H1 (cell line): ENCODE data around the gene CHEK2. TPM values are rescaled to one million over a fixed set of nuclear protein-coding genes. Genes with fewer than 3 reads are reported as not detected.

Experiments used
- CTCF ChIA-PET: fragments of 300-600 bp; sonication (Branson Sonifier 250); formaldehyde crosslinking; loops from one replicate; lab custom pipeline; 2021; ENCODE audit not compliant: partially characterized antibody; lab: Charles Lee
- POLR2A ChIA-PET: fragments of 300-600 bp; sonication (Branson Sonifier 250); formaldehyde crosslinking; loops from one replicate; lab custom pipeline; 2021; ENCODE audit warnings: inconsistent platforms; ENCODE audit not compliant: partially characterized antibody; lab: Charles Lee
- DNase-seq, 2 experiments: peaks; one replicate each; pipeline versions ENCODE4 v3.0.0 to v3.0.0-alpha.2; 2010 to 2022; ENCODE audit warnings: low spot score in 2 of 2, low read depth in 1 of 2, mixed read lengths in 1 of 2
- FAIRE-seq: peaks from 2 replicates; lab custom pipeline; 2011; peaks lifted over from hg19 to GRCh38; lab: Jason Lieb, UNC
- H2AFZ ChIP-seq: 2 replicates; pipeline ENCODE4 v1.8.1; 2012; ENCODE audit warnings: low read length, inconsistent platforms
- H2AK5ac ChIP-seq: 2 replicates; pipeline ENCODE4 v1.6.1; 2013; ENCODE audit warnings: low read depth, low read length
- H2BK120ac ChIP-seq: replicated peaks from 2 replicates; pipeline ENCODE3; 2013; ENCODE audit warnings: low read depth, low read length, inconsistent platforms
- H2BK12ac ChIP-seq: 2 replicates; pipeline ENCODE4 v1.6.1; 2013; ENCODE audit warnings: low read depth, low read length
- H2BK15ac ChIP-seq: 2 replicates; pipeline ENCODE4 v1.6.1; 2013; ENCODE audit warnings: low read length
- H2BK20ac ChIP-seq: 2 replicates; pipeline ENCODE4 v1.6.1; 2013; ENCODE audit warnings: low read length
- H2BK5ac ChIP-seq: 2 replicates; pipeline ENCODE4 v1.6.1; 2013; ENCODE audit warnings: low read depth, low read length
- H3K14ac ChIP-seq: 2 replicates; pipeline ENCODE4 v1.6.1; 2013; ENCODE audit warnings: inconsistent platforms; ENCODE audit not compliant: insufficient read length
- H3K18ac ChIP-seq: 2 replicates; pipeline ENCODE4 v1.6.1; 2013; ENCODE audit warnings: low read length; ENCODE audit errors: extremely low read depth
- H3K23ac ChIP-seq: 2 replicates; pipeline ENCODE4 v1.6.1; 2013; ENCODE audit warnings: inconsistent platforms; ENCODE audit not compliant: insufficient read length
- H3K23me2 ChIP-seq: 2 replicates; pipeline ENCODE4 v1.6.1; 2013; ENCODE audit warnings: low read depth, low read length
- H3K27ac ChIP-seq: 2 replicates; pipeline ENCODE4 v1.6.1; 2011; ENCODE audit warnings: low read depth, low read length, inconsistent platforms
- H3K27me3 ChIP-seq, 4 experiments: replicated peaks in 1 of 4; 1 replicate in 1 of 4; 2 replicates in 3 of 4; pipeline versions ENCODE4 v1.6.1 to v1.8.1; 2011 to 2013; ENCODE audit warnings: low read length in 3 of 4, mild to moderate bottlenecking in 3 of 4, inconsistent platforms in 2 of 4, mixed read lengths in 2 of 4, moderate library complexity in 1 of 4; ENCODE audit not compliant: control insufficient read depth in 3 of 4, insufficient read depth in 3 of 4; ENCODE audit errors: extremely low read depth in 1 of 4
- H3K36me3 ChIP-seq, 4 experiments: 2 replicates each; pipeline versions ENCODE4 v1.6.1 to v1.8.1; 2011 to 2013; ENCODE audit warnings: mild to moderate bottlenecking in 4 of 4, low read length in 3 of 4, moderate library complexity in 2 of 4, control low read depth in 1 of 4, inconsistent platforms in 1 of 4; ENCODE audit not compliant: insufficient read depth in 4 of 4, control insufficient read depth in 2 of 4
- H3K4ac ChIP-seq: replicated peaks from 2 replicates; pipeline ENCODE3; 2013; ENCODE audit warnings: low read length, low read depth, mixed read lengths, inconsistent platforms; ENCODE audit not compliant: insufficient read length
- H3K4me1 ChIP-seq, 4 experiments: replicated peaks in 1 of 4; 1 replicate in 1 of 4; 2 replicates in 3 of 4; pipeline versions ENCODE4 v1.6.1 to v1.8.1; 2011 to 2013; ENCODE audit warnings: low read length in 3 of 4, inconsistent platforms in 2 of 4, mixed read lengths in 1 of 4; ENCODE audit not compliant: insufficient read depth in 4 of 4, control insufficient read depth in 3 of 4
- H3K4me2 ChIP-seq, 2 experiments: 2 replicates each; pipeline versions ENCODE4 v1.6.1 to v1.8.1; 2011 to 2013; ENCODE audit warnings: low read depth in 2 of 2, low read length in 2 of 2, control low read depth in 1 of 2, inconsistent platforms in 1 of 2, mild to moderate bottlenecking in 1 of 2; ENCODE audit not compliant: insufficient read depth in 1 of 2
- H3K4me3 ChIP-seq, 4 experiments: fragments of 200-600, 300-600 bp in 1 of 4; sonication (generic), shearing (Covaris generic), sonication (Bioruptor Twin) in 1 of 4; 2 replicates each; pipeline versions ENCODE4 v1.5.1 to v1.8.1; 2011 to 2016; ENCODE audit warnings: low read length in 4 of 4, low read depth in 3 of 4, control low read depth in 2 of 4, inconsistent platforms in 2 of 4, mild to moderate bottlenecking in 2 of 4, mixed read lengths in 1 of 4, moderate library complexity in 1 of 4; ENCODE audit not compliant: insufficient read depth in 2 of 4; ENCODE audit errors: extremely low read depth in 1 of 4
- H3K56ac ChIP-seq: replicated peaks from 2 replicates; pipeline ENCODE3; 2013; ENCODE audit warnings: low read depth, mild to moderate bottlenecking, mixed read lengths, low read length, inconsistent platforms; ENCODE audit not compliant: insufficient read length
- H3K79me1 ChIP-seq: 2 replicates; pipeline ENCODE4 v1.6.1; 2013; ENCODE audit warnings: low read depth, low read length, control low read depth
- H3K79me2 ChIP-seq, 2 experiments: 2 replicates each; pipeline versions ENCODE4 v1.6.1 to v1.8.1; 2012 to 2013; ENCODE audit warnings: low read length in 2 of 2, mild to moderate bottlenecking in 2 of 2, inconsistent platforms in 1 of 2; ENCODE audit not compliant: insufficient read depth in 2 of 2, control insufficient read depth in 1 of 2
- H3K9ac ChIP-seq, 4 experiments: replicated peaks in 1 of 4; 1 replicate in 1 of 4; 2 replicates in 3 of 4; pipeline versions ENCODE4 v1.6.1 to v1.8.1; 2011 to 2013; ENCODE audit warnings: low read depth in 3 of 4, low read length in 3 of 4, control low read depth in 2 of 4, mild to moderate bottlenecking in 2 of 4, moderate library complexity in 2 of 4, inconsistent platforms in 1 of 4; ENCODE audit errors: extremely low read depth in 1 of 4
- H3K9me3 ChIP-seq, 2 experiments: 2 replicates each; pipeline versions ENCODE4 v1.6.1 to v1.8.1; 2012 to 2013; ENCODE audit warnings: mild to moderate bottlenecking in 2 of 2, moderate library complexity in 2 of 2, control low read depth in 1 of 2, inconsistent platforms in 1 of 2, low read depth in 1 of 2, low read length in 1 of 2, mixed read lengths in 1 of 2; ENCODE audit not compliant: insufficient read depth in 2 of 2
- H4K20me1 ChIP-seq, 2 experiments: replicated peaks in 1 of 2; 2 replicates each; pipeline versions ENCODE3 to v1.8.1; 2011 to 2013; ENCODE audit warnings: inconsistent platforms in 2 of 2, low read length in 2 of 2, mild to moderate bottlenecking in 1 of 2; ENCODE audit not compliant: insufficient read depth in 2 of 2, control insufficient read depth in 1 of 2
- H4K5ac ChIP-seq: 2 replicates; pipeline ENCODE4 v1.6.1; 2013; ENCODE audit warnings: low read length, low read depth, mixed read lengths, inconsistent platforms; ENCODE audit not compliant: insufficient read length
- H4K8ac ChIP-seq: 2 replicates; pipeline ENCODE4 v1.8.0; 2013; ENCODE audit warnings: mild to moderate bottlenecking, moderate library complexity, low read length, inconsistent platforms; ENCODE audit not compliant: insufficient read depth; ENCODE audit errors: extremely low read depth
- H4K91ac ChIP-seq: replicated peaks from 2 replicates; pipeline ENCODE3; 2013; ENCODE audit warnings: low read length, mixed read lengths, inconsistent platforms; ENCODE audit not compliant: insufficient read length
- BACH1 ChIP-seq: IDR thresholded peaks from 2 replicates; pipeline ENCODE4 v1.6.1; 2012; ENCODE audit warnings: low read length, improper control_type of control experiment
- BCL11A ChIP-seq, 2 experiments: IDR thresholded peaks; one replicate each; pipeline ENCODE4 v1.6.1; 2011; ENCODE audit warnings: low read depth in 2 of 2, low read length in 2 of 2, mild to moderate bottlenecking in 2 of 2
- CHD1 ChIP-seq: IDR thresholded peaks from 2 replicates; pipeline ENCODE4 v1.6.1; 2012; ENCODE audit warnings: low read depth, low read length, improper control_type of control experiment
- E2F6 ChIP-seq: IDR thresholded peaks from 2 replicates; pipeline ENCODE4 v1.6.1; 2012; ENCODE audit warnings: inconsistent platforms
- FOSL1 ChIP-seq: IDR thresholded peaks from 2 replicates; pipeline ENCODE4 v1.6.1; 2011; ENCODE audit warnings: mild to moderate bottlenecking, low read depth, low read length, moderate library complexity; ENCODE audit not compliant: insufficient read depth
- HDAC2 ChIP-seq, 2 experiments: fragments of 300-600 bp in 1 of 2; sonication (generic) in 1 of 2; IDR thresholded peaks; 2 replicates each; pipeline ENCODE4 v1.6.1; 2011 to 2012; ENCODE audit warnings: low read depth in 2 of 2, low read length in 2 of 2, mild to moderate bottlenecking in 2 of 2, moderate library complexity in 2 of 2, borderline replicate concordance in 1 of 2, inconsistent platforms in 1 of 2
- HDAC6 ChIP-seq: IDR thresholded peaks from one replicate; pipeline ENCODE4 v1.7.1; 2012; ENCODE audit warnings: low read depth, mild to moderate bottlenecking, inconsistent platforms, low read length, moderate library complexity
- RAD21 ChIP-seq, 2 experiments: IDR thresholded peaks in 1 of 2; conservative IDR thresholded peaks in 1 of 2; 2 replicates each; pipeline ENCODE4 v1.6.1; 2011; ENCODE audit warnings: low read depth in 2 of 2, low read length in 2 of 2, improper control_type of control experiment in 1 of 2, inconsistent platforms in 1 of 2, mild to moderate bottlenecking in 1 of 2, moderate library complexity in 1 of 2
- SP1 ChIP-seq: IDR thresholded peaks from 2 replicates; pipeline ENCODE4 v1.6.1; 2011; ENCODE audit warnings: low read depth, low read length
- TAF7 ChIP-seq: optimal IDR thresholded peaks from 2 replicates; pipeline ENCODE3; 2011; ENCODE audit warnings: low read depth, mild to moderate bottlenecking, inconsistent platforms, low read length, moderate library complexity, borderline replicate concordance
- TEAD4 ChIP-seq: IDR thresholded peaks from 2 replicates; pipeline ENCODE4 v1.6.1; 2012; ENCODE audit warnings: low read depth, low read length, inconsistent platforms, mixed read lengths
- WGBS, 2 experiments: shearing (Covaris generic) in 1 of 2; methylation state at CpG; one replicate each; pipeline versions ENCODE4 v1.1.6 to v1.1.7; 2013 to 2015; ENCODE audit warnings: low lambda C conversion rate in 2 of 2, mixed read lengths in 2 of 2, inconsistent platforms in 1 of 2, low coverage in 1 of 2, missing lambda C conversion rate in 1 of 2; ENCODE audit not compliant: insufficient replicate concordance in 2 of 2, insufficient coverage in 1 of 2, insufficient read length in 1 of 2; ENCODE audit errors: extremely low coverage in 1 of 2, missing lambda C conversion rate in 1 of 2; 5-methylcytosine and 5-hydroxymethylcytosine counted together
- polyA plus RNA-seq, 7 experiments: library from polyadenylated mRNA; depleted of rRNA in 3 of 7; stranded (reverse) in 5 of 7; unstranded in 2 of 7; fragments of >200 nt in 5 of 7; fragments of 200-250 nt in 2 of 7; gene quantifications; 1 replicate in 5 of 7; 2 replicates in 1 of 7; 4 replicates in 1 of 7; pipeline versions ENCODE4 v1.2.1 to v1.2.3, GENCODE V29; 2011 to 2013; ENCODE audit warnings: missing spikeins in 2 of 7, mixed read lengths in 2 of 7
- total RNA-seq: library from RNA; stranded (reverse); fragmentation: NEBNext Ultra II Directional; extraction: Animal tissue kit (Norgen Biotek cat#: 25700); gene quantifications from 2 replicates; pipeline ENCODE4 v1.2.1, GENCODE V29; 2021

The CHEK2 gene
- total and polyA plus RNA-seq, 2 of the 8 experiments (the other 6 are each of a cell fraction or from before 2014, with no cell fraction given): 74.9 to 89.5 TPM

DNA sequence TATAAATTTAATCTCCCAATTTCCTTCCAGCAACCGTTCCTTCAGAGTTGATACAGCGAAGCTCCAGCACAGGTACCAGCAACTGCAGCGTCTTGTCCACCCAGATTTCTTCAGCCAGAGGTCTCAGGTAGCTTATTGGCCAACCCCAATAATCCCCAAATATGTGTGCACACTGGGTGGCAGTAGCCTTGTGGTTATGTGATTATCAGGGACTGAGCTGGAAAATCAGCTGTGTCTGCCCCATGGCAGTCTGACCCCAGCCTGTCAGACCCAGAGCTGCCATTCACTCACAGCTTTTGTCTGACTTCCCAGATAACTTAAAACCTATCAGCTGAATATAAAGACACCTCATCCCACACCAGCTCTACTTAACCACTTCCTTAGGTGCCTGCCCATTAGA lies 2.2 kb upstream of the CHEK2 start:
- no peak for FAIRE-seq
- H2BK15ac ChIP-seq: no peak overlapping the region
- POLR2A ChIA-PET: interaction anchor here (0.9 to 3.7 kb wide), 4 partner anchors 13 to 65 kb away, joined by 3 to 15 read pairs (median 6); partner anchors contain the start of gene XBP1
- TF ChIP-seq CHD1 (no peak), SP1 (no peak), RAD21 (IDR thresholded peaks at IDR 0.05 in 1 of 2, conservative IDR thresholded peaks at IDR 0.05 in 1 of 2; ENCODE audit: low read depth in 2 of 2, low read length in 2 of 2) (no peak), TAF7 (no peak), BACH1 (no peak), BCL11A (IDR thresholded peaks at IDR 0.05; ENCODE audit: low read depth in 2 of 2, low read length in 2 of 2) (no peak), E2F6 (no peak), HDAC6 (no peak), TEAD4 (no peak), HDAC2 (IDR thresholded peaks at IDR 0.05; ENCODE audit: borderline replicate concordance in 1 of 2, low read depth in 2 of 2, low read length in 2 of 2) (no peak), FOSL1 (no peak)

More for the DNA sequence above, 2.2 kb upstream of the CHEK2 start:
- H3K4me3 ChIP-seq: no peak overlapping the region
- H3K4ac ChIP-seq: no peak overlapping the region
- H4K5ac ChIP-seq: no peak overlapping the region
- H4K91ac ChIP-seq: no peak overlapping the region
- H3K9ac ChIP-seq: no peak overlapping the region
- no peaks in the 10 kb centered on the region for H3K27me3 ChIP-seq
- no peak overlapping the region for H3K23ac ChIP-seq
- CTCF ChIA-PET: interaction anchor here (0.9 to 2.0 kb wide), 3 partner anchors 13 to 143 kb away, joined by 3 to 6 read pairs (median 4); no protein-coding TSS in a partner anchor
- peaks cover 0 to 7% of the 10 kb centered on the region in 2 experiments for H4K20me1 ChIP-seq
- peaks cover 0 to 7% (median 3%) of the 10 kb centered on the region in 4 experiments; a peak in 2 of 7 replicates for H3K4me1 ChIP-seq
- no peak overlapping the region for H4K8ac ChIP-seq
- no peak for DNase-seq
- peaks cover 4% of the 10 kb centered on the region; the same call in 1 of the 2 replicates for H3K23me2 ChIP-seq
- 92% methylated on average over 3 of the region's 3 CpGs; no CpG with 5 or more reads in 1 of the 2 experiments for WGBS, 2 experiments
- H3K27ac ChIP-seq: no peak overlapping the region
- H3K79me1 ChIP-seq: no peaks in the 10 kb centered on the region; the same call in 1 of the 2 replicates
- H3K4me2 ChIP-seq: no peak overlapping the region; a peak in 1 of 4 replicates
- no peaks in the 10 kb centered on the region for H3K9me3 ChIP-seq
- no peak overlapping the region for H2BK20ac ChIP-seq
- H3K18ac ChIP-seq: no peak overlapping the region
- H3K79me2 ChIP-seq: peaks cover 0 to 38% of the 10 kb centered on the region in 2 experiments; a peak in 3 of 4 replicates
- H3K56ac ChIP-seq: no peak overlapping the region
- no peak overlapping the region for H2AFZ ChIP-seq
- H3K36me3 ChIP-seq: peaks cover 13 to 49% (median 24%) of the 10 kb centered on the region in 4 experiments
- no peak overlapping the region for H3K14ac ChIP-seq
- no peak overlapping the region for H2AK5ac ChIP-seq
- H2BK12ac ChIP-seq: no peak overlapping the region
- no peak overlapping the region for H2BK5ac ChIP-seq
- H2BK120ac ChIP-seq: no peak overlapping the region
